MM.1S (cell line): ENCODE results near the gene LMF1.

ENCODE experiments used
- DNase-seq: peaks from one replicate; pipeline ENCODE4 v3.0.0-alpha.2; 2015
- H2AFZ ChIP-seq: fragments of 300-600 bp; sonication (generic); 2 replicates; pipeline ENCODE4 v1.6.0; 2016; ENCODE audit warnings: antibody characterized with exemption, low read length
- H3F3A ChIP-seq: fragments of 300-600 bp; sonication (generic); 2 replicates; pipeline ENCODE4 v1.6.1; 2016; ENCODE audit warnings: mild to moderate bottlenecking, antibody characterized with exemption, low read length, moderate library complexity, mixed read lengths; ENCODE audit not compliant: insufficient read depth
- H3K27ac ChIP-seq: fragments of 300-600 bp; sonication (generic); 2 replicates; pipeline ENCODE4 v1.5.1; 2016; ENCODE audit warnings: mild to moderate bottlenecking, low read length
- H3K27me3 ChIP-seq: fragments of 300-600 bp; sonication (generic); replicated peaks from 2 replicates; pipeline ENCODE4 v1.6.0; 2016; ENCODE audit warnings: low read length; ENCODE audit not compliant: insufficient read depth
- H3K36me3 ChIP-seq: fragments of 300-600 bp; sonication (generic); replicated peaks from 2 replicates; pipeline ENCODE4 v1.6.1; 2016; ENCODE audit warnings: mild to moderate bottlenecking, low read length, mixed read lengths; ENCODE audit not compliant: insufficient read depth
- H3K4me1 ChIP-seq: fragments of 300-600 bp; sonication (generic); 2 replicates; pipeline ENCODE4 v1.6.1; 2016; ENCODE audit warnings: low read length, mixed read lengths
- H3K4me2 ChIP-seq: fragments of 300-600 bp; sonication (generic); 2 replicates; pipeline ENCODE4 v1.6.0; 2016; ENCODE audit warnings: low read depth, low read length
- H3K4me3 ChIP-seq: fragments of 300-600 bp; sonication (generic); 2 replicates; pipeline ENCODE4 v1.5.1; 2016; ENCODE audit warnings: low read length, mixed read lengths
- H3K79me2 ChIP-seq: fragments of 300-600 bp; sonication (generic); 2 replicates; pipeline ENCODE4 v1.6.1; 2016; ENCODE audit warnings: mixed run types, low read length, mixed read lengths
- H3K9ac ChIP-seq: fragments of 300-600 bp; sonication (generic); 2 replicates; pipeline ENCODE4 v1.6.1; 2016; ENCODE audit warnings: low read length, mixed read lengths
- H3K9me2 ChIP-seq: fragments of 300-600 bp; sonication (generic); replicated peaks from 2 replicates; pipeline ENCODE4 v1.6.1; 2016; ENCODE audit warnings: mild to moderate bottlenecking, low read length, mixed read lengths; ENCODE audit not compliant: insufficient read depth
- H3K9me3 ChIP-seq: fragments of 300-600 bp; sonication (generic); replicated peaks from 2 replicates; pipeline ENCODE4 v1.6.1; 2016; ENCODE audit warnings: mild to moderate bottlenecking, low read length, mixed read lengths; ENCODE audit not compliant: insufficient read depth
- H4K20me1 ChIP-seq: fragments of 300-600 bp; sonication (generic); 2 replicates; pipeline ENCODE4 v1.6.1; 2016; ENCODE audit warnings: mild to moderate bottlenecking, low read length, moderate library complexity, mixed read lengths; ENCODE audit not compliant: insufficient read depth
- EZH2 ChIP-seq: fragments of 300-600 bp; sonication (generic); optimal IDR thresholded peaks from 2 replicates; pipeline ENCODE3; 2017; ENCODE audit warnings: low read depth, mild to moderate bottlenecking, antibody characterized with exemption, low read length, mixed read lengths
- EZH2phosphoT487 ChIP-seq: fragments of 300-600 bp; sonication (generic); IDR thresholded peaks from 2 replicates; pipeline ENCODE4 v1.6.1; 2018; ENCODE audit warnings: antibody characterized with exemption, low read length
- TF ChIP-seq, protein P1 (sequence below): fragments of 300-600 bp; sonication (generic); IDR thresholded peaks from 2 replicates; pipeline ENCODE4 v1.5.1; 2016; ENCODE audit warnings: antibody characterized with exemption, low read length, mixed read lengths

Gene LMF1

DNA sequence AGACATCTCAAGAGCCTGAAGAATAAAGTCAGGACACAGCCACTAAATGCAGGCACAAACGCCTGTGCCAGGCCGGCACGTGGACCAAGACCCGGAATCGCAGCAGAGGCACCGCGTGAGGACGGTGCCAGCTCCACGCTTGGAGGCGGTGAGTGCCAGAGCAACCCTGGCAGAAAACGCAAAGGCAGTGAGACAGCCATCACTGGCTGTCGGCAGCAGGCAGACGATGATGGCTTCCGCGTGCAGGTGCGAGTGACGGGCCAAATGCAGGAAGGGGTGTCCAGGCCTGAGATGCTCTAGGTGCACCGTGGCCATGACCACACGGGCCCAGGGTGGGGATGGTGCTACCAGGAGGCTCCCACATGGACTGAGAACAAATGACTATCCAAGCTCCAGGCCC lies 78.8 kb downstream of the LMF1 start:
- H4K20me1 ChIP-seq: no peaks in the 10 kb centered on the region
- peaks cover 71% of the 10 kb centered on the region for H3K27me3 ChIP-seq
- no peaks in the 10 kb centered on the region for H3K9me3 ChIP-seq
- no peak overlapping the region for H3K4me2 ChIP-seq
- no peak overlapping the region for H2AFZ ChIP-seq
- H3K9ac ChIP-seq: no peak overlapping the region
- TF ChIP-seq EZH2phosphoT487 (no peak), EZH2 (no peak)
- TF ChIP-seq, protein P1, sequence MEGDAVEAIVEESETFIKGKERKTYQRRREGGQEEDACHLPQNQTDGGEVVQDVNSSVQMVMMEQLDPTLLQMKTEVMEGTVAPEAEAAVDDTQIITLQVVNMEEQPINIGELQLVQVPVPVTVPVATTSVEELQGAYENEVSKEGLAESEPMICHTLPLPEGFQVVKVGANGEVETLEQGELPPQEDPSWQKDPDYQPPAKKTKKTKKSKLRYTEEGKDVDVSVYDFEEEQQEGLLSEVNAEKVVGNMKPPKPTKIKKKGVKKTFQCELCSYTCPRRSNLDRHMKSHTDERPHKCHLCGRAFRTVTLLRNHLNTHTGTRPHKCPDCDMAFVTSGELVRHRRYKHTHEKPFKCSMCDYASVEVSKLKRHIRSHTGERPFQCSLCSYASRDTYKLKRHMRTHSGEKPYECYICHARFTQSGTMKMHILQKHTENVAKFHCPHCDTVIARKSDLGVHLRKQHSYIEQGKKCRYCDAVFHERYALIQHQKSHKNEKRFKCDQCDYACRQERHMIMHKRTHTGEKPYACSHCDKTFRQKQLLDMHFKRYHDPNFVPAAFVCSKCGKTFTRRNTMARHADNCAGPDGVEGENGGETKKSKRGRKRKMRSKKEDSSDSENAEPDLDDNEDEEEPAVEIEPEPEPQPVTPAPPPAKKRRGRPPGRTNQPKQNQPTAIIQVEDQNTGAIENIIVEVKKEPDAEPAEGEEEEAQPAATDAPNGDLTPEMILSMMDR: no peak
- H3K79me2 ChIP-seq: no peaks in the 10 kb centered on the region
- no peaks in the 10 kb centered on the region for H3K4me1 ChIP-seq
- H3K9me2 ChIP-seq: no peaks in the 10 kb centered on the region
- no peaks in the 10 kb centered on the region for H3F3A ChIP-seq
- no peaks in the 10 kb centered on the region for H3K36me3 ChIP-seq
- H3K4me3 ChIP-seq: no peak overlapping the region
- DNase-seq: no peak
- H3K27ac ChIP-seq: no peak overlapping the region

DNA sequence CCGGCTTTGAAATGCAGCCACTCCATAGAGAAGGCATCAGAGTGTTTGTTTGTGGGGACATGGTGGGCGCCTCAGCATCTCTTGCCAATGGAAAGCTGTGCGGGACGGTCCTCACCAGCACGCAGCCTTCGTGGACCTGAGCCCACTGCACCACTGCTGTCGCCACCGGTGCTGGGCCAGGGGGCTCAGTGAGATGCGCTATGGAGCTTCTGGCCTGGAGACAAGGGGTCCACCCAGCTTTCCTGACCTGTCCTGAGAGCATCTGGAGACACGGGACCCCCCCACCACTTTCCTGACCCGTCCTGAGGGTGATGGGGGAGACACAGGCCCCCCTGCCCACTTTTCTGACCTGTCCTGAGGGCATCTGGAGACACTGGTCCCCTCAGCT lies 79.4 kb downstream of the LMF1 start:
- Histone ChIP-seq H3K79me2 (no peaks in the 10 kb centered on the region), H3F3A (no peaks in the 10 kb centered on the region), H3K4me3 (no peak overlapping the region), H3K9me2 (no peaks in the 10 kb centered on the region), H3K27ac (no peak overlapping the region), H3K9me3 (no peaks in the 10 kb centered on the region), H4K20me1 (no peaks in the 10 kb centered on the region), H3K36me3 (no peaks in the 10 kb centered on the region), H3K4me1 (no peaks in the 10 kb centered on the region), H2AFZ (no peak overlapping the region), H3K9ac (no peak overlapping the region), H3K27me3 (peaks cover 66% of the 10 kb centered on the region), H3K4me2 (no peak overlapping the region)
- TF ChIP-seq, protein P1: no peak
- no peak for TF ChIP-seq EZH2phosphoT487
- TF ChIP-seq EZH2: no peak
- DNase-seq: no peak

DNA sequence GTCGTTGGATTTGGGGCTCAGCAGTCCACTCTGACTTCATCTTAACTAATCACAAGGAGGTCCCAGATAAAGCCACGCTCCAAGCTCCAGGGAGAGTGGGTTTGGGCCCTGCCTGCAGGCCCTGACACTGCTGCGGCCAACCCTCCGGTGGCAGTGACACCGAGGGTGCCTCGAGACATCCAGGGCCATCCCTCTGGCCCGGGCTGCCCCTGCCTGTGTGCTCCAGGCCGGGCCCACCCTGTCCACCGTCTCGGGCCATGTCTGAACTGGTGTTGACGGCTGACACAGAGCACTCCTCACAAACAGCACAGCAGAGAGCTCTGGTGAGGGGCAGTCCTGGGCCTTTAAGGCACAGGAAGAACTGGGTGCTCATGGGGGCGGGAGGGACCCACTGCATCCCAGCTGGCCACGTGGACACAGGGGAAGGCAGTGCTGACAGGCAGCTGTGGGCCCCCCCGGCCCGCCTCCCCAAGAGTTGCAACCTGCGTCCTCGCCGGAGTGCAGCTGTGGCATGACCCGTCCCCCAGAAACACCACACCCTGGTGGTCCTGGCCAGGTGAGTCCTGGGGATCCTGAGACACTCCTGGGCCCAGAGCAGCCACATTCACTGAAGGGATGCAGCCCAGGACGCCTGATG lies 80.0 kb downstream of the LMF1 start:
- Histone ChIP-seq H3K4me2 (no peak overlapping the region), H3K4me1 (no peaks in the 10 kb centered on the region), H3K36me3 (no peaks in the 10 kb centered on the region), H3K9ac (no peak overlapping the region), H3K4me3 (no peak overlapping the region), H3K27me3 (peaks cover 68% of the 10 kb centered on the region), H4K20me1 (no peaks in the 10 kb centered on the region), H3K9me3 (no peaks in the 10 kb centered on the region), H2AFZ (no peak overlapping the region), H3K79me2 (no peaks in the 10 kb centered on the region), H3K27ac (no peak overlapping the region), H3F3A (no peaks in the 10 kb centered on the region), H3K9me2 (no peaks in the 10 kb centered on the region)
- no peak for DNase-seq
- TF ChIP-seq EZH2phosphoT487 (no peak), EZH2 (no peak)
- TF ChIP-seq, protein P1: no peak
